G401.6 (cell line): Measurements from ENCODE around the gene ANGPTL5.
"Not testable (repeated sequence)": the region's sequence is repeated elsewhere in the genome, so short reads cannot be mapped to it uniquely, and the experiment has no call there.

ENCODE experiments used
- FAIRE-seq: peaks from 2 replicates; lab custom pipeline; 2012; peaks lifted over from hg19 to GRCh38; lab: Jason Lieb, UNC

Gene ANGPTL5

GRCh38 chr11:101916422-101916821 lies at the start of gene ANGPTL5:
Gene ANGPTL5 (minus strand): TSS chr11:101916522. CDS start chr11:101907909, 8,613 bp downstream.
- no peak for FAIRE-seq

DNA sequence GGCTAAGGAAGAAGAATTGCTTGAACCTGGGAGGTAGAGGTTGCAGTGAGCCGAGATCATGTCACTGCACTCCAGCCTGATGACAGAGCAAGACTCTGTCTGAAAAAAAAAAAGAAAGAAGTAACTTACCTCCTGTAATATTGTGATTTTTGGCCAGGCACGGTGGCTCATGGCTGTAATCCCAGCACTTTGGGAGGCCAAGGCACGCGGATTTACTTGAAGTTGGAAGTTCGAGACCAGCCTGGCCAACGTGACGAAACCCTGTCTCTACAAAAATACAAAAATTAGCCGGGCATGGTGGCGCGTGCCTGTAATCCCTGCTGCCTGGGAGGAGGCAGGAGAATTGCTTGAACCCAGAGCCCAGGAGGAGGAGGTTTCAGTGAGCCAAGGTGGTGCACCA lies 47.9 kb upstream of the ANGPTL5 start:
- FAIRE-seq, result not testable (repeated sequence)

DNA sequence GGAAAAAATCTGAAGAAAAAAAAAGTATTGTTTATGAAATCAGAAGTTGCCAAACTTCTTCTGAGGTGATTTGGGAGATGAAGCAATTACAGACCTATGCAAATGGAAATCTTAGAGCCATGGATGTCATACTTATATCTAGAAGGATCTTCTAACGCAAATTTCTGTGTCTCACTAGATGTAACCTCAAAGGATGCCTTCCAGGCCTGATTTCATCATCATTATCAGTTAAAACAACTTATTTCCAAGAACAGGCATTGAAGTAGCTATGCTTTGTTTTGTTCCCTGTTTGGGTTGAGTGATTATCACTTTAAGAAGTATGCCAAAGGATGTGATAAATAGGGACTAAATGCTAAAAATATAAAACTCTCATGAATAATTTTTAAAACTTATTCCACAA lies 43.9 kb upstream of the ANGPTL5 start:
- no peak for FAIRE-seq

GRCh38 chr11:101955701-101956100 lies 39.4 kb upstream of the ANGPTL5 start:
- FAIRE-seq, result no peak

DNA sequence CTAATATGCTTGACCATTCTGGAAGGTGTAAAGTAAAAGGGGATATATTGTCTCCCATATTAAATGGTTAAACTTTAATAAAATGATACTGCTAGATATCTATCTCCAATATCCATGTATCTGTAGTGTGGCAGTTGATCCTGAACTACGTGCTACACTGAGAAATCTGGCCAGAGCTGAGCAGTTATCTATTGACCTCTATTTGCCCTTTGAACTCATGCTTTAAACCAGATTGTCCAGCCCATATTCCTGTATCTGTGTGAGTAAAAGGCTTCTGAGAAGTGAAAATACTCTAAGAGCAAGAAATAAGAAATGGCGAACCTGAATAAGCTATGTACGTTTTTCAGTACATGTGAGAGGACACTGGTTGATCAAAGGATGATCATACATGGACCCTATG lies 39.0 kb upstream of the ANGPTL5 start:
- FAIRE-seq, result no peak

DNA sequence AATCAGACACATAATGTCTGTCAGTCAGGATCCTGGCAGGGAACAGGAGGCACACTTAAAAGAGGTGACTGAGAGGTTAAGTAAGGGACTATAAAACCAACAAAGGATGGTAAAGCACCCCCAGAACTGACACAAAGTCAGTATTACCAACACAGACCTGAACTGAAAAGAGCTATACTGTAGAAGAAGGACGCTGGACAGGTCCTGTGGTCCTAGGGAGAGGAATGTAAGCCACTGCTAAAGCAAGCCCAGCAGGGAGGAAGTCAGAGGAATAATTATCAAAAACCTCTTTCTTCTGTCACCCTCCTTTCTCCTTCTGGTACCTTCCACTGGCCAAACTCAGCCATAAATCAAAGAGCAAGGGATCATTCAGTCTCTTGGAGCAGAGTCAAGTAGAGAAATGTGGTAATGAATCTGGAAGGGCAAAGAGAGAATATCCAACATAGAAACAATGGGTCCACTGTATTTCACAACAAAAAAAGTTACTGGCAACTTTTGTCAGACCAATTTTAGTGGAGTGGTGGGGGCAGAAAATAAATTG lies 33.4 kb upstream of the ANGPTL5 start:
- no peak for FAIRE-seq

DNA sequence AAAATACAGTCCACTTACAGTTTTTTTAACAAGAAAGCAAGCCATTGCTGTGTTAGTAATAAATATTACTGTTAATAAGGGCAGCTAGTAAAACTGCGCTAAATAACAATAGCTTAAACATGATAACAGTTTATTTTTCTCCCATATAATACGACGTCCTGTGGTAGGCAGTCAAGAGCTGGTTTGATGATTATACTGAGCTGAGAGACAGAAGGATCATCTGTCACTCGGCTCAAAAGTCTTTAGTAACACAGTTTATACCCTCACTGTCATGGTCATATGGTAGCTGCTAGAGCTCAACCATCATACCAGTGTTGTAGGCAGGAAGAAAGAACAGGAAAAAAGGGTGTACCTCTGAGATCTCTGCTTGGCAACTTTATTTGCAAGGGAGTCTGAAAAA lies 29.1 kb upstream of the ANGPTL5 start:
- FAIRE-seq, result no peak

- FAIRE-seq, result no peak
Observed at GRCh38 chr11:101944923-101945322, 28.6 kb upstream of the ANGPTL5 start.

GRCh38 chr11:101940901-101941520 lies 24.7 kb upstream of the ANGPTL5 start:
- FAIRE-seq, result no peak

DNA sequence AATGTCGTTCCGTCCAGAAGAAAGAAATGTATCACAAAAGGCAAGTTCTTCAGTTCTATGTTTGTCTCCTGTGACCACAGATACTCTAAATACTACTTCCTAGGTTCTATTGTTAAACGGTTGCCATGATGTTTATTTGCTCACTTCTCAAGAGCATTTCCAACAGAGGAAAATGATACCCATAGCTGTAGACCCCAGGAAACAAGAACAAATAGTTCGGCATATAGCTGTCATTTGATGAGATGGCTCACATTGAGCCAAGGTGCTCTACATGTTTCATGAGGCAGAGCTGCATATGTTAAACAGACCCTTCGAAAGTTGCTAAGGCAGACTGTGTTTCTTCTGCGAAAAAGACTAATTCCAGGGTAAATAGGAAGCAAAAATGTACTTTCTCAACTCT lies 15.4 kb upstream of the ANGPTL5 start:
- no peak for FAIRE-seq

GRCh38 chr11:101929294-101929915 lies 13.1 kb upstream of the ANGPTL5 start:
- no peak for FAIRE-seq

DNA sequence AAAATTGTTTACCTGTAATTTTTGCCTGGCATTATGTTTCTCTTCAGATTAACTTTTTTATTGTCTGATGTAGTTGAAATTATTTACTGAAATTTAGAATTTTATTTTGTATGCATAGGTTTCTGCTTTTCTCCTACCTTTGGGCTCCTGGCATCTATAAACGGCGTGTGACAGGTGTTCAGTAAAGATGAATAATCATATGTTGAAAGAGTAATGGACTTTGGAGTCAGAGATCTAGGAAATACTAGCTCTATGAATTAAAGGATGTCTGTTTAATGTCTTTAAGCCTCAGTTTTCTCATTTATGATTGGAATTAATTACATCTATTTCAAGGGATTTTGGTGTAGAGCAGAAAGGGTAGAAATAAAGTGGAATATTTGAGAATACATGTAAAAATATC lies 7.2 kb upstream of the ANGPTL5 start:
- no peak for FAIRE-seq

- FAIRE-seq, result peak; percentile 62
Observed at GRCh38 chr11:101920992-101921391, 4.7 kb upstream of the ANGPTL5 start.

GRCh38 chr11:101917226-101917625 lies 904 bp upstream of the ANGPTL5 start:
- FAIRE-seq, result no peak

DNA sequence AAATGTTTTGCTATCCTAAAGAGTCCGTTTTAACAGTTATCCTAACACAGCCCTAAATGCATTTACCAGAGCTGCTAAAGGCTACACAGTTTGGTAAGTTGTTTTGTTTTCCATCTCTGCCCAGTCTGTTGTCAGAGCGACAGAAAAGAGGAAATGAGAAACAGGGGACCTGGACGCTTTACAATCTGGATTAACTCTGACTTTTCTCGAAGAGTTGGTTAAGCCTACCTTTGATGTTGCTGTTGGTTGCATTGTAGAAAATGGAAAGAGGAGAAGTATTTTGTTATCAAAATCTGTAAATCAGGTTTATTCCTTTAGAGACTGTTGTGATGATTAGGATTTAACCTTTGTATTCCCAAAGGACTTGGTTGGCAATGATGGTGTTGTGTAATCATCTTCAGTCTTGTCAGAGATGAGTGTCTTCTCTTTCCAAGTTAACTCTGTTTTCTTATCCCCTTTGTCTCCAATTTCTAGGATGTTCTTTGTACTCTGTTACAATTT lies 481 bp downstream of the ANGPTL5 start:
- FAIRE-seq, result no peak

- FAIRE-seq, result peak; percentile 92
Observed at GRCh38 chr11:101914738-101915426, 1.4 kb downstream of the ANGPTL5 start, which contains the start of gene CEP126. Gene CEP126 (plus strand): TSS chr11:101915010. CDS start chr11:101915285, 275 bp downstream.

GRCh38 chr11:101914341-101914737 lies 2.0 kb downstream of the ANGPTL5 start:
- no peak for FAIRE-seq

GRCh38 chr11:101913656-101914055 lies 2.7 kb downstream of the ANGPTL5 start:
- FAIRE-seq, result no peak

DNA sequence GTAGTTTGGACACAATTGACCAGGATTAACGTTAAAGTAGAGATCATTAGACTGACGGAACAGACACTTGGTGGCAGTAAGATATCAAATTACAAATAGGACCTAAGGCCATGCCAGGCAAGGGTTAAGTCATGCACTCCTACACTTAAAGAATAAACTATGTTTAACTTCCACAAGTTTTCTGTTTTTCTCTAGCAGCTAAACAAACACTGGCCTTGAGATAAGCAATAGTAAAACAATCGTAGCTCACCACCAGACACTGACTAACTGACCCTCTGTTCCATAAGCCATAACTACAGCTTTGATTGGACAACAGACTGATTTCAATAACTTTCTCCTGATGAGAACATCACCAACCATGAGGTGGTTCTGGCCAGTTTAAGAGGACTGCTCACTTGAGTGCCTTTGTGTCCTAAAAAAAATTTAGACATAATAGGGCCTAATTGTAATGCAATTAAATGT lies 3.5 kb downstream of the ANGPTL5 start:
- FAIRE-seq, result no peak

GRCh38 chr11:101909087-101909486 lies 7.2 kb downstream of the ANGPTL5 start:
- no peak for FAIRE-seq

GRCh38 chr11:101907815-101908214 lies 8.5 kb downstream of the ANGPTL5 start:
- no peak for FAIRE-seq

GRCh38 chr11:101894505-101894904 lies 21.8 kb downstream of the ANGPTL5 start:
- no peak for FAIRE-seq

DNA sequence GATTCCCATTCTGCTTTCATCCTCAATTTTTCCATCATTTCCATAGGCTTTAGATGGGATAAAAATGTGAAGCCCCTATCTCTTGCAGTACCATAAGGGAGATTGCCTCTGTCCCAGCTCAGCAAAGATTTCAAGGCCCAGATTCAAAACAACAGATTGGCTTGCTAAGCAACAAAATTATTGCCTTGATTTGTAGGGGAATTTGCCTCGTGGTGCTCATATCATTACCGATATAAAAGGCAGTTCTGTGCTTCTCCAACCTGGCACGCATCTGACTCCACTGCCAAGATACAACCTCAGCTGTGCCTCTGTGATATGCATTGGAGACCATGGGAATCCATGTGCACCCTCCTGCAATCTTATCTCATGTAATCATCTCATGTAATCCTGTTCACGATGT lies 26.6 kb downstream of the ANGPTL5 start:
- no peak for FAIRE-seq
